ENCODE measurements around the gene SPTAN1. TPM values are rescaled to one million over a fixed set of nuclear protein-coding genes. Genes with fewer than 3 reads are reported as not detected.

The SPTAN1 gene
- total and polyA plus RNA-seq, 2 experiments from 2014 or later: 108 to 195 TPM

DNA sequence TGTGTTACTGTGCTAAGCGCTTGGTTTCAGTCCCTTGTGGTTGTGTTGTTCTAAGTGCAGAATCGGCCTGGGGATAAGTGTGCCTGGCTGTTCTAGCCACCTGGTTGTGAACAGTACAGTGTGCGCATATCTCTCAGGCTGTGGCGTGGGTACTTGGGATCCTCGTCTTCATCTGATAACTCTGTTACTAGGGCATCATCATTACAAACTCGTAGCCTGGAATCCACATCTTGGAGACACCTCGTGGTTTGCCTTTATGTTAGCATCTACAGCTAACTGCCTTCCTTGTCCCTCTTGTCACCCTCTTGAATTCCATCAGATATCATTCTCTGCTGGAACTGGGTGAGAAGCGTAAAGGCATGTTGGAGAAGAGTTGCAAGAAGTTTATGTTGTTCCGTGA is 41.5 kb downstream of the SPTAN1 start:
- Histone ChIP-seq H3K9me2 (ENCODE audit: insufficient read depth) (no peaks in the 10 kb centered on the region), H4K20me1 (replicated peaks; ENCODE audit: insufficient read depth) (no peaks in the 10 kb centered on the region; the same call in 1 of the 2 replicates), H3K4me3 (no peak overlapping the region), H2AFZ (no peak overlapping the region), H3K27me3 (ENCODE audit: insufficient read depth) (no peaks in the 10 kb centered on the region), H3K36me3 (ENCODE audit: insufficient read depth) (peaks cover 59% of the 10 kb centered on the region), H3F3A (replicated peaks; ENCODE audit: low read depth) (0 out of 2 replicates have a peak, but pooled peaks cover 4% of the 10 kb centered on the region), H3K4me1 (ENCODE audit: insufficient read depth) (no peaks in the 10 kb centered on the region), H3K4me2 (no peak overlapping the region), H3K79me2 (replicated peaks; ENCODE audit: insufficient read depth) (no peaks in the 10 kb centered on the region), H3K27ac (ENCODE audit: low read depth) (no peak overlapping the region)
- Mint-ChIP-seq H3K4me1 (no peaks in the 10 kb centered on the region), H3K9me3 (no peaks in the 10 kb centered on the region), H3K27me3 (ENCODE audit: insufficient read depth, low read depth, poor library complexity) (no peaks in the 10 kb centered on the region), H3K4me3 (no peak overlapping the region), H3K36me3 (ENCODE audit: low read depth) (peaks cover 81% of the 10 kb centered on the region), H3K27ac (no peak overlapping the region)
- ATAC-seq: no peak
- DNase-seq (ENCODE audit: low spot score): no peak
- TF ChIP-seq, protein P1, sequence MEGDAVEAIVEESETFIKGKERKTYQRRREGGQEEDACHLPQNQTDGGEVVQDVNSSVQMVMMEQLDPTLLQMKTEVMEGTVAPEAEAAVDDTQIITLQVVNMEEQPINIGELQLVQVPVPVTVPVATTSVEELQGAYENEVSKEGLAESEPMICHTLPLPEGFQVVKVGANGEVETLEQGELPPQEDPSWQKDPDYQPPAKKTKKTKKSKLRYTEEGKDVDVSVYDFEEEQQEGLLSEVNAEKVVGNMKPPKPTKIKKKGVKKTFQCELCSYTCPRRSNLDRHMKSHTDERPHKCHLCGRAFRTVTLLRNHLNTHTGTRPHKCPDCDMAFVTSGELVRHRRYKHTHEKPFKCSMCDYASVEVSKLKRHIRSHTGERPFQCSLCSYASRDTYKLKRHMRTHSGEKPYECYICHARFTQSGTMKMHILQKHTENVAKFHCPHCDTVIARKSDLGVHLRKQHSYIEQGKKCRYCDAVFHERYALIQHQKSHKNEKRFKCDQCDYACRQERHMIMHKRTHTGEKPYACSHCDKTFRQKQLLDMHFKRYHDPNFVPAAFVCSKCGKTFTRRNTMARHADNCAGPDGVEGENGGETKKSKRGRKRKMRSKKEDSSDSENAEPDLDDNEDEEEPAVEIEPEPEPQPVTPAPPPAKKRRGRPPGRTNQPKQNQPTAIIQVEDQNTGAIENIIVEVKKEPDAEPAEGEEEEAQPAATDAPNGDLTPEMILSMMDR (conservative IDR thresholded peaks at IDR 0.05; ENCODE audit: low read depth in 2 of 2): no peak
- TF ChIP-seq EZH2 (IDR thresholded peaks at IDR 0.05; ENCODE audit: low read depth, unreplicated experiment): no peak
- TF ChIP-seq JUNB (IDR thresholded peaks at IDR 0.05; ENCODE audit: unreplicated experiment): no peak
- TF ChIP-seq, protein P2, sequence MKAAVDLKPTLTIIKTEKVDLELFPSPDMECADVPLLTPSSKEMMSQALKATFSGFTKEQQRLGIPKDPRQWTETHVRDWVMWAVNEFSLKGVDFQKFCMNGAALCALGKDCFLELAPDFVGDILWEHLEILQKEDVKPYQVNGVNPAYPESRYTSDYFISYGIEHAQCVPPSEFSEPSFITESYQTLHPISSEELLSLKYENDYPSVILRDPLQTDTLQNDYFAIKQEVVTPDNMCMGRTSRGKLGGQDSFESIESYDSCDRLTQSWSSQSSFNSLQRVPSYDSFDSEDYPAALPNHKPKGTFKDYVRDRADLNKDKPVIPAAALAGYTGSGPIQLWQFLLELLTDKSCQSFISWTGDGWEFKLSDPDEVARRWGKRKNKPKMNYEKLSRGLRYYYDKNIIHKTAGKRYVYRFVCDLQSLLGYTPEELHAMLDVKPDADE (IDR thresholded peaks at IDR 0.05): no peak
- TF ChIP-seq, protein P3, sequence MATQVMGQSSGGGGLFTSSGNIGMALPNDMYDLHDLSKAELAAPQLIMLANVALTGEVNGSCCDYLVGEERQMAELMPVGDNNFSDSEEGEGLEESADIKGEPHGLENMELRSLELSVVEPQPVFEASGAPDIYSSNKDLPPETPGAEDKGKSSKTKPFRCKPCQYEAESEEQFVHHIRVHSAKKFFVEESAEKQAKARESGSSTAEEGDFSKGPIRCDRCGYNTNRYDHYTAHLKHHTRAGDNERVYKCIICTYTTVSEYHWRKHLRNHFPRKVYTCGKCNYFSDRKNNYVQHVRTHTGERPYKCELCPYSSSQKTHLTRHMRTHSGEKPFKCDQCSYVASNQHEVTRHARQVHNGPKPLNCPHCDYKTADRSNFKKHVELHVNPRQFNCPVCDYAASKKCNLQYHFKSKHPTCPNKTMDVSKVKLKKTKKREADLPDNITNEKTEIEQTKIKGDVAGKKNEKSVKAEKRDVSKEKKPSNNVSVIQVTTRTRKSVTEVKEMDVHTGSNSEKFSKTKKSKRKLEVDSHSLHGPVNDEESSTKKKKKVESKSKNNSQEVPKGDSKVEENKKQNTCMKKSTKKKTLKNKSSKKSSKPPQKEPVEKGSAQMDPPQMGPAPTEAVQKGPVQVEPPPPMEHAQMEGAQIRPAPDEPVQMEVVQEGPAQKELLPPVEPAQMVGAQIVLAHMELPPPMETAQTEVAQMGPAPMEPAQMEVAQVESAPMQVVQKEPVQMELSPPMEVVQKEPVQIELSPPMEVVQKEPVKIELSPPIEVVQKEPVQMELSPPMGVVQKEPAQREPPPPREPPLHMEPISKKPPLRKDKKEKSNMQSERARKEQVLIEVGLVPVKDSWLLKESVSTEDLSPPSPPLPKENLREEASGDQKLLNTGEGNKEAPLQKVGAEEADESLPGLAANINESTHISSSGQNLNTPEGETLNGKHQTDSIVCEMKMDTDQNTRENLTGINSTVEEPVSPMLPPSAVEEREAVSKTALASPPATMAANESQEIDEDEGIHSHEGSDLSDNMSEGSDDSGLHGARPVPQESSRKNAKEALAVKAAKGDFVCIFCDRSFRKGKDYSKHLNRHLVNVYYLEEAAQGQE (IDR thresholded peaks at IDR 0.05; ENCODE audit: unreplicated experiment): no peak
- no peak for TF ChIP-seq STAT1 (IDR thresholded peaks at IDR 0.05; ENCODE audit: unreplicated experiment)
- TF ChIP-seq CREB1 (CRISPR knock-in tag; IDR thresholded peaks at IDR 0.05; ENCODE audit: low read depth): no peak
- no peak for TF ChIP-seq POLR2AphosphoS5 (IDR thresholded peaks at IDR 0.05; ENCODE audit: low read depth)
- no peak for TF ChIP-seq ZNF114 (CRISPR knock-in tag; IDR thresholded peaks at IDR 0.05)
- no peak for TF ChIP-seq ZNF331 (CRISPR knock-in tag; IDR thresholded peaks at IDR 0.05; ENCODE audit: low read depth)
- TF ChIP-seq, protein P4, sequence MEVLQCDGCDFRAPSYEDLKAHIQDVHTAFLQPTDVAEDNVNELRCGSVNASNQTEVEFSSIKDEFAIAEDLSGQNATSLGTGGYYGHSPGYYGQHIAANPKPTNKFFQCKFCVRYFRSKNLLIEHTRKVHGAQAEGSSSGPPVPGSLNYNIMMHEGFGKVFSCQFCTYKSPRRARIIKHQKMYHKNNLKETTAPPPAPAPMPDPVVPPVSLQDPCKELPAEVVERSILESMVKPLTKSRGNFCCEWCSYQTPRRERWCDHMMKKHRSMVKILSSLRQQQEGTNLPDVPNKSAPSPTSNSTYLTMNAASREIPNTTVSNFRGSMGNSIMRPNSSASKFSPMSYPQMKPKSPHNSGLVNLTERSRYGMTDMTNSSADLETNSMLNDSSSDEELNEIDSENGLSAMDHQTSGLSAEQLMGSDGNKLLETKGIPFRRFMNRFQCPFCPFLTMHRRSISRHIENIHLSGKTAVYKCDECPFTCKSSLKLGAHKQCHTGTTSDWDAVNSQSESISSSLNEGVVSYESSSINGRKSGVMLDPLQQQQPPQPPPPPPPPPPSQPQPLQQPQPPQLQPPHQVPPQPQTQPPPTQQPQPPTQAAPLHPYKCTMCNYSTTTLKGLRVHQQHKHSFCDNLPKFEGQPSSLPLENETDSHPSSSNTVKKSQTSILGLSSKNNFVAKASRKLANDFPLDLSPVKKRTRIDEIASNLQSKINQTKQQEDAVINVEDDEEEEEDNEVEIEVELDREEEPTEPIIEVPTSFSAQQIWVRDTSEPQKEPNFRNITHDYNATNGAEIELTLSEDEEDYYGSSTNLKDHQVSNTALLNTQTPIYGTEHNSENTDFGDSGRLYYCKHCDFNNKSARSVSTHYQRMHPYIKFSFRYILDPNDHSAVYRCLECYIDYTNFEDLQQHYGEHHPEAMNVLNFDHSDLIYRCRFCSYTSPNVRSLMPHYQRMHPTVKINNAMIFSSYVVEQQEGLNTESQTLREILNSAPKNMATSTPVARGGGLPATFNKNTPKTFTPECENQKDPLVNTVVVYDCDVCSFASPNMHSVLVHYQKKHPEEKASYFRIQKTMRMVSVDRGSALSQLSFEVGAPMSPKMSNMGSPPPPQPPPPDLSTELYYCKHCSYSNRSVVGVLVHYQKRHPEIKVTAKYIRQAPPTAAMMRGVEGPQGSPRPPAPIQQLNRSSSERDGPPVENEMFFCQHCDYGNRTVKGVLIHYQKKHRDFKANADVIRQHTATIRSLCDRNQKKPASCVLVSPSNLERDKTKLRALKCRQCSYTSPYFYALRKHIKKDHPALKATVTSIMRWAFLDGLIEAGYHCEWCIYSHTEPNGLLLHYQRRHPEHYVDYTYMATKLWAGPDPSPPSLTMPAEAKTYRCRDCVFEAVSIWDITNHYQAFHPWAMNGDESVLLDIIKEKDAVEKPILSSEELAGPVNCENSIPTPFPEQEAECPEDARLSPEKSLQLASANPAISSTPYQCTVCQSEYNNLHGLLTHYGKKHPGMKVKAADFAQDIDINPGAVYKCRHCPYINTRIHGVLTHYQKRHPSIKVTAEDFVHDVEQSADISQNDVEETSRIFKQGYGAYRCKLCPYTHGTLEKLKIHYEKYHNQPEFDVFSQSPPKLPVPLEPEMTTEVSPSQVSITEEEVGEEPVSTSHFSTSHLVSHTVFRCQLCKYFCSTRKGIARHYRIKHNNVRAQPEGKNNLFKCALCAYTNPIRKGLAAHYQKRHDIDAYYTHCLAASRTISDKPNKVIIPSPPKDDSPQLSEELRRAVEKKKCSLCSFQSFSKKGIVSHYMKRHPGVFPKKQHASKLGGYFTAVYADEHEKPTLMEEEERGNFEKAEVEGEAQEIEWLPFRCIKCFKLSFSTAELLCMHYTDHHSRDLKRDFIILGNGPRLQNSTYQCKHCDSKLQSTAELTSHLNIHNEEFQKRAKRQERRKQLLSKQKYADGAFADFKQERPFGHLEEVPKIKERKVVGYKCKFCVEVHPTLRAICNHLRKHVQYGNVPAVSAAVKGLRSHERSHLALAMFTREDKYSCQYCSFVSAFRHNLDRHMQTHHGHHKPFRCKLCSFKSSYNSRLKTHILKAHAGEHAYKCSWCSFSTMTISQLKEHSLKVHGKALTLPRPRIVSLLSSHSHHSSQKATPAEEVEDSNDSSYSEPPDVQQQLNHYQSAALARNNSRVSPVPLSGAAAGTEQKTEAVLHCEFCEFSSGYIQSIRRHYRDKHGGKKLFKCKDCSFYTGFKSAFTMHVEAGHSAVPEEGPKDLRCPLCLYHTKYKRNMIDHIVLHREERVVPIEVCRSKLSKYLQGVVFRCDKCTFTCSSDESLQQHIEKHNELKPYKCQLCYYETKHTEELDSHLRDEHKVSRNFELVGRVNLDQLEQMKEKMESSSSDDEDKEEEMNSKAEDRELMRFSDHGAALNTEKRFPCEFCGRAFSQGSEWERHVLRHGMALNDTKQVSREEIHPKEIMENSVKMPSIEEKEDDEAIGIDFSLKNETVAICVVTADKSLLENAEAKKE (CRISPR knock-in tag; IDR thresholded peaks at IDR 0.05): no peak
- TF ChIP-seq NANOG (IDR thresholded peaks at IDR 0.05; ENCODE audit: borderline replicate concordance): no peak
- no peak for TF ChIP-seq EZH2phosphoT487 (IDR thresholded peaks at IDR 0.05; ENCODE audit: unreplicated experiment)
